PC-3 (cell line): ENCODE results near the gene ARHGEF37. TPM values are rescaled to one million over a fixed set of nuclear protein-coding genes. Genes with fewer than 3 reads are reported as not detected.

ENCODE experiments used
- ATAC-seq: fragments of 200-7000 bp; cut with Tn5 transposase; 2 replicates; pipeline ENCODE4 v1.9.1; 2020; ENCODE audit warnings: mild to moderate bottlenecking, moderate library complexity
- BruUV-seq: library from RNA; stranded (reverse); fragments of 400-500 nt; replicated peaks from 2 replicates; lab custom pipeline; 2021; lab: Mats Ljungman, UMichigan
- CTCF ChIA-PET: fragments of 300-600 bp; sonication (Branson Sonifier 250); formaldehyde crosslinking; loops from one replicate; lab custom pipeline; 2022; ENCODE audit warnings: antibody characterized with exemption; lab: Charles Lee
- POLR2A ChIA-PET: fragments of 300-600 bp; sonication (Branson Sonifier 250); formaldehyde crosslinking; loops from one replicate; lab custom pipeline; 2022; ENCODE audit warnings: antibody characterized with exemption; ENCODE audit not compliant: unreplicated experiment; lab: Charles Lee
- DNase-seq: peaks from one replicate; pipeline ENCODE4 v3.0.0-alpha.2; 2015
- H2AFZ ChIP-seq: fragments of 300-600 bp; sonication (generic); 2 replicates; pipeline ENCODE4 v1.6.0; 2016; ENCODE audit warnings: antibody characterized with exemption, low read length
- H3F3A ChIP-seq: fragments of 300-600 bp; sonication (generic); one replicate; pipeline ENCODE4 v1.6.0; 2017; ENCODE audit warnings: antibody characterized with exemption, low read length, control low read depth, mild to moderate bottlenecking; ENCODE audit not compliant: unreplicated experiment
- H3K27ac ChIP-seq: fragments of 300-600 bp; sonication (generic); 2 replicates; pipeline ENCODE4 v1.5.1; 2016; ENCODE audit warnings: mild to moderate bottlenecking, low read length
- H3K27me3 ChIP-seq: fragments of 300-600 bp; sonication (generic); 2 replicates; pipeline ENCODE4 v1.6.1; 2016; ENCODE audit warnings: low read length, mixed read lengths
- H3K36me3 ChIP-seq: fragments of 300-600 bp; sonication (generic); 2 replicates; pipeline ENCODE4 v1.6.1; 2016; ENCODE audit warnings: low read depth, mixed run types, low read length, mixed read lengths
- H3K4me1 ChIP-seq: fragments of 300-600 bp; sonication (generic); 2 replicates; pipeline ENCODE4 v1.5.1; 2016; ENCODE audit warnings: low read length; ENCODE audit not compliant: insufficient read depth
- H3K4me2 ChIP-seq: fragments of 300-600 bp; sonication (generic); 2 replicates; pipeline ENCODE4 v1.6.0; 2016; ENCODE audit warnings: low read length
- H3K4me3 ChIP-seq: fragments of 300-600 bp; sonication (generic); 2 replicates; pipeline ENCODE4 v1.5.1; 2016; ENCODE audit warnings: mild to moderate bottlenecking, low read length, mixed read lengths
- H3K79me2 ChIP-seq: fragments of 300-600 bp; sonication (generic); 2 replicates; pipeline ENCODE4 v1.6.1; 2017; ENCODE audit warnings: low read length, mixed read lengths
- H3K9ac ChIP-seq: fragments of 300-600 bp; sonication (generic); 2 replicates; pipeline ENCODE4 v1.6.0; 2016; ENCODE audit warnings: mild to moderate bottlenecking, low read length
- H3K9me2 ChIP-seq: fragments of 300-600 bp; sonication (generic); replicated peaks from 2 replicates; pipeline ENCODE4 v1.6.1; 2016; ENCODE audit warnings: mixed run types, low read length, mixed read lengths
- H3K9me3 ChIP-seq: fragments of 300-600 bp; sonication (generic); 2 replicates; pipeline ENCODE4 v1.6.1; 2016; ENCODE audit warnings: low read length, mixed read lengths
- H4K20me1 ChIP-seq: fragments of 300-600 bp; sonication (generic); 2 replicates; pipeline ENCODE4 v1.6.1; 2016; ENCODE audit warnings: low read length, mixed read lengths
- CTCF ChIP-seq: fragments of 300-600 bp; sonication (generic); conservative IDR thresholded peaks from 2 replicates; pipeline ENCODE4 v1.5.1; 2017; ENCODE audit warnings: antibody characterized with exemption, low read depth, mild to moderate bottlenecking, low read length
- EZH2 ChIP-seq: fragments of 300-600 bp; sonication (generic); IDR thresholded peaks from one replicate; pipeline ENCODE4 v1.6.1; 2017; ENCODE audit warnings: antibody characterized with exemption, mild to moderate bottlenecking, low read length; ENCODE audit not compliant: unreplicated experiment
- EZH2phosphoT487 ChIP-seq: fragments of 300-600 bp; sonication (generic); IDR thresholded peaks from 2 replicates; pipeline ENCODE4 v1.6.1; 2018; ENCODE audit warnings: mild to moderate bottlenecking, antibody characterized with exemption, low read length, borderline replicate concordance
- intact Hi-C: fragments of 100-400 bp; cut with micrococcal nuclease; formaldehyde crosslinking; loops from 2 replicates; pipeline ENCODE4 v1.9.0; 2023
- total RNA-seq: library from RNA; depleted of rRNA; stranded (reverse); fragments of >200 nt; gene quantifications from 2 replicates; pipeline ENCODE4 v1.2.3, GENCODE V29; 2014

ARHGEF37 gene
- total RNA-seq, 1 experiment from 2014 or later = 6.5 TPM

GRCh38 chr5:149551227-149552037, 29.9 kb upstream of the ARHGEF37 start, which contains the start of gene CSNK1A1:
Gene CSNK1A1 (minus strand): TSS chr5:149551439. CDS start chr5:149550964, 475 bp downstream.
- intact Hi-C loops = loop anchor here (1.0 kb wide), 5 partner anchors 10 to 111 kb away; no protein-coding TSS in a partner anchor
- TF ChIP-seq EZH2 = no peak
- peak; percentile 98 for TF ChIP-seq CTCF
- CTCF ChIA-PET = interaction anchor here (0.6 to 1.4 kb wide), 7 partner anchors 11 to 112 kb away, joined by 3 to 6 read pairs (median 4); no protein-coding TSS in a partner anchor

GRCh38 chr5:149552038-149552494, 29.2 kb upstream of the ARHGEF37 start:
- Histone ChIP-seq H3K4me3 (peak overlapping the region; percentile 93), H3F3A (peaks cover 6% of the 10 kb centered on the region), H3K36me3 (peaks cover 29% of the 10 kb centered on the region), H4K20me1 (peaks cover 19% of the 10 kb centered on the region), H3K27me3 (no peaks in the 10 kb centered on the region), H3K4me1 (peaks cover 29% of the 10 kb centered on the region), H3K9me3 (no peaks in the 10 kb centered on the region), H3K79me2 (peaks cover 53% of the 10 kb centered on the region), H2AFZ (peak overlapping the region; percentile 93), H3K9ac (peak overlapping the region; percentile 99), H3K4me2 (peak overlapping the region; percentile 88), H3K9me2 (no peaks in the 10 kb centered on the region), H3K27ac (peak overlapping the region; percentile 85)
- POLR2A ChIA-PET = interaction anchor here (0.6 to 1.4 kb wide), 3 partner anchors 10 to 216 kb away, joined by 3 to 31 read pairs (median 3); no protein-coding TSS in a partner anchor
- intact Hi-C loops = no loop called here
- ATAC-seq = no peak
- CTCF ChIA-PET = interaction anchor here (0.6 to 1.4 kb wide), 3 partner anchors 66 to 113 kb away, joined by 3 to 6 read pairs (median 4); no protein-coding TSS in a partner anchor
- DNase-seq = no peak
- TF ChIP-seq EZH2phosphoT487 (no peak), EZH2 (no peak), CTCF (peak; percentile 30; the same call in 1 of the 2 replicates)
- BruUV-seq = no TSS peak

More at GRCh38 chr5:149551227-149552037, 29.9 kb upstream of the ARHGEF37 start, which contains the start of gene CSNK1A1:
- ATAC-seq (peak; percentile 89), DNase-seq (peak; percentile 100)
- H3K79me2 ChIP-seq = peaks cover 60% of the 10 kb centered on the region
- TSS peak; percentile 82 for BruUV-seq
- H3F3A ChIP-seq = peaks cover 7% of the 10 kb centered on the region
- H3K27ac ChIP-seq = peak within 1 kb of the TSS; percentile 85
- H3K9me3 ChIP-seq = no peaks in the 10 kb centered on the region
- H3K4me1 ChIP-seq = peaks cover 35% of the 10 kb centered on the region
- peaks cover 32% of the 10 kb centered on the region for H3K36me3 ChIP-seq
- peak within 1 kb of the TSS; percentile 88 for H3K4me2 ChIP-seq
- H3K9me2 ChIP-seq = no peaks in the 10 kb centered on the region
- peak within 1 kb of the TSS; percentile 99 for H3K9ac ChIP-seq
- H3K4me3 ChIP-seq = peak within 1 kb of the TSS; percentile 93
- H4K20me1 ChIP-seq = peaks cover 23% of the 10 kb centered on the region
- H2AFZ ChIP-seq = peak within 1 kb of the TSS; percentile 93
- POLR2A ChIA-PET = interaction anchor here (0.5 to 1.4 kb wide), 10 partner anchors 10 to 943 kb away, joined by 3 to 31 read pairs (median 4); no protein-coding TSS in a partner anchor
- H3K27me3 ChIP-seq = no peaks in the 10 kb centered on the region
